HUES64 (cell line): Measurements from ENCODE around the gene TNFSF15.

Source experiments
- H3K27ac ChIP-seq: 2 replicates; pipeline ENCODE4 v1.7.0; 2013; ENCODE audit warnings: low read depth, low read length, inconsistent platforms
- H3K27me3 ChIP-seq: 2 replicates; pipeline ENCODE4 v1.6.1; 2013; ENCODE audit warnings: mild to moderate bottlenecking, low read length; ENCODE audit not compliant: insufficient read depth
- H3K36me3 ChIP-seq: 2 replicates; pipeline ENCODE4 v1.6.1; 2013; ENCODE audit warnings: mild to moderate bottlenecking, low read length; ENCODE audit not compliant: insufficient read depth
- H3K4me1 ChIP-seq: 2 replicates; pipeline ENCODE4 v1.6.1; 2013; ENCODE audit warnings: mild to moderate bottlenecking, low read length, moderate library complexity; ENCODE audit not compliant: insufficient read depth
- H3K4me3 ChIP-seq: 2 replicates; pipeline ENCODE4 v1.5.1; 2013; ENCODE audit warnings: mild to moderate bottlenecking, low read length, moderate library complexity
- H3K9ac ChIP-seq: 2 replicates; pipeline ENCODE4 v1.6.1; 2013; ENCODE audit warnings: mild to moderate bottlenecking, low read depth, low read length
- H3K9me3 ChIP-seq: 2 replicates; pipeline ENCODE4 v1.6.1; 2013; ENCODE audit warnings: low read depth, low read length; ENCODE audit not compliant: insufficient read depth
- WGBS: fragments of 150-250, 120-280 bp; methylation state at CpG from one replicate; pipeline ENCODE4 v1.1.7; 2013; ENCODE audit warnings: missing lambda C conversion rate; 5-methylcytosine and 5-hydroxymethylcytosine counted together

The TNFSF15 gene

DNA sequence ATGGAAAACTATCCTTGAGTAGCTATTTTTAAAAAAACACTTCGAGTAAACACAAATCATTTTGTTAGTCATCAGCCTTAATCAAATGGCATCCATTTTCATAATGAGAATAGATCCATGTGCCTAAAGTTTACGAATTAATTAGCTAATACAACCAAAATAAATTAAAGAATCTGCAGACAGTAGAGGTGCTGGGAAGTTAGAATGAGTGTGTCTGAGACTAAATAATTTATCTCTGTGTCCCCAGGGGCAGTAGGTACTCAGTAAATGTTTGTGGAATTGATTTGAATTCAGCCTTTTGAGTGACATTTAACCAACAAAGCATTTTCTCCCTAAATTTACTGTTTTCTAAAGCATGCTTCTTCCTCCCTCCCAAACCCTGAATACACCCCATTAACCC, 18.6 kb downstream of the TNFSF15 start:
- Histone ChIP-seq H3K27ac (no peak overlapping the region), H3K4me1 (no peaks in the 10 kb centered on the region), H3K36me3 (no peaks in the 10 kb centered on the region), H3K4me3 (no peak overlapping the region), H3K9ac (no peak overlapping the region), H3K27me3 (no peaks in the 10 kb centered on the region), H3K9me3 (no peaks in the 10 kb centered on the region)
- 100% methylated on average over 1 of the region's 2 CpGs for WGBS

DNA sequence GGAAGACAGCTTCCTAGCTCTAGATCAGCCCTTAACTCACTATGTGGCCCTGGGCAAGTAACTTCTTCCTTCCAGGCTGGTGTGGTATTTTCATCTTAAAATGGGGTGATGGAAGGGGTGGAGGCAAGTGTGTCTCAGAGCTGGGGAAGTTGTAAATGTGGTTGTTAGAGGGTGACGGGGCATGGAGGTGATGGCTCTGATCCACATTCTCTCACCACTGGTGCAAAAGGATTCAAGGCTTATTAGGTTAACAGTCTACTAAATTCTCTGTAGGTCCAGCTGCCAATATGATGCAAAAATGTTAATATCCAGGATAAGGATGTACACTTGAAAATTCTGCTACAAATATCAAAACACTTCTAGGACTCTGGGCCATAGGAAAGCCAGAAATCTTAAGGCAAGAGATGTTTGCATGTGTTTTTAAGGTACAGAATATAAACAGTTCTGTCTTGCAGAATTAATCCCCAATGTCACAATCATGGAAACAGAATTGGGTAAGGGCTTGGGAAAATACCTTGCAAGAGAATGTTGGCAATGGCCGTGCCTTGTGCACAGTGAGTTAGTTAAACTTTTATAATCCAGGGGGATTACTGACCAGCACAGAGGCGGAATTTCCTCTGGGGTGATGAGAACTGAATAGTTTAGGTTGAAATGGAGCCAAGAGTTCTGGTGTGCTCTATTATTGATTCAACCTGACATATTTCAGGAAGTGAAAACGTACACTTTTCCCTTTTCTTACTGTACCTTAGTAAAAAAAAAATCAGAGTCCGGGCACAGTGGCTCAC, 19.8 kb downstream of the TNFSF15 start:
- Histone ChIP-seq H3K27me3 (no peaks in the 10 kb centered on the region), H3K4me3 (no peak overlapping the region), H3K4me1 (no peaks in the 10 kb centered on the region), H3K9me3 (no peaks in the 10 kb centered on the region), H3K9ac (no peak overlapping the region), H3K36me3 (no peaks in the 10 kb centered on the region), H3K27ac (no peak overlapping the region)
- 86% methylated on average over 5 of the region's 5 CpGs for WGBS

DNA sequence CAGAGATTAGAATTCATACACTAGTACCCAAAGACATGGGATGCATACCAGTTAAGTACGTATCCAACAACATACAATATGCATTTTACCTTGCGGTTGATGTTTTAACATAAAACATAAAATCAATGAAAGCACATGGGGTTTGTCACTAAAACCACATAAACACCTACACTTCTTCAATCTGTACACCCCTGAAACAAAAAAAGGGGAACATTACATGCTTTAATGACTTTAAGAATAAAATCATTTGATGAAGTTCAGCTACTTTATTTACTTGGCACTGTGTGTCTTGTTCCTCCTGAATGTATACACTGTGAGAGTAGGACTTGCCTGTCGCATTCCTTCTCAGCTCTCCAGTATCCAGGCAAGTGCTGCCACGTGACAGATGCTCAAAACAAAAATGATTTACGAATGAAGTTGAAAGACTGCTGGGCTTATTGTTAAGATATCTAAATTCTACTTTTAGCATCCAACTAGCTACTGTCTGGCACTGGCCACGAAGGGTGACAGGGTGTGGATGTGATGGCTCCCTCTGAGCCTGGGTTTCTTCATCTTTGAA, 21.0 kb downstream of the TNFSF15 start:
- Histone ChIP-seq H3K4me1 (no peaks in the 10 kb centered on the region), H3K9ac (no peak overlapping the region), H3K27ac (no peak overlapping the region), H3K4me3 (no peak overlapping the region), H3K27me3 (no peaks in the 10 kb centered on the region), H3K36me3 (no peaks in the 10 kb centered on the region), H3K9me3 (no peaks in the 10 kb centered on the region)
- 82% methylated on average over 6 of the region's 6 CpGs for WGBS

DNA sequence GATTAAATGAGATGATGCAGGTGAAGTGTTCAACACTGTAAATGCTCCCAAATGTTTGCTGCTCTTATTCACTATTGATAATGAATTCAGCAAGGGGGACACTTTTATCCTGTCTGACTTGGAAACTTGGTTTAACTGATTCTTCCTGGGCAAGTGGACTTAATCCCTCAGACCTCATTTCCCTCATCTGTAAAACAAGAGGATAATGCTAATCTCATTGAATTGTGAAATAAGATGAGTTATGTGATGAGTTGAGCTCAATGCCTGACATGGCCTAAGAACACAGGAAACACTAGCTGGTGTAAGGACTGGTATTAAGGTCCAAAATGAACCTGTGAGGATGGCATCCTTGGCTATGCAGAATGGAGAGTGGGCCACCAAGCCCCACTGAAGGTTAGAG, 23.3 kb downstream of the TNFSF15 start:
- Histone ChIP-seq H3K27ac (no peak overlapping the region), H3K36me3 (no peaks in the 10 kb centered on the region), H3K27me3 (no peaks in the 10 kb centered on the region), H3K9me3 (no peaks in the 10 kb centered on the region), H3K9ac (no peak overlapping the region), H3K4me1 (no peaks in the 10 kb centered on the region), H3K4me3 (no peak overlapping the region)

DNA sequence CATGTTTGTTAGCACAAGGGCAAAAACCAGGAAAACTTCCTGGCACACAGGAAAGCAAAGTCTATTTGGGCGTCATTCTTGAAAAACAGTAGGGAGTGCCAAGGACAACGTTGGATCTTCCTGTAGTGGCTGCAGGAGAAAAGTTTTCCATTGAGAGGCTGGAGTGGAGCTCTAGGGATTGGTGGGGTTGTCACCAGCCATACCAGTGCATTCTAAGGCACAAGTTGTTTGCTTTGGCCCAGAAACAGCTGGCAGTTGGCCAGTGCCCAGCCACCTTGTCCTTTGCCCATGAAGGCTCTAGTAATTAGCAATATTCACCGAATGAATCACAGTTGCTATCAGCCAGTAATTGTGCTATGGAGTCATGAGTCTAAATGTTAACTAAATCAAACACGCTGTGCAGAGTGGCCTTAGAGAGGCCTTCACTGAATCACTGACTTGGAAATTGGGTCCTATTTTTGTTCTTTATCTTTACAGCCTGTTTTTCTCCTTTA, 26.4 kb downstream of the TNFSF15 start:
- Histone ChIP-seq H3K4me3 (no peak overlapping the region), H3K36me3 (no peaks in the 10 kb centered on the region), H3K4me1 (no peaks in the 10 kb centered on the region), H3K27ac (no peak overlapping the region), H3K9ac (no peak overlapping the region), H3K27me3 (no peaks in the 10 kb centered on the region), H3K9me3 (no peaks in the 10 kb centered on the region)
- 90% methylated on average over 4 of the region's 4 CpGs for WGBS

DNA sequence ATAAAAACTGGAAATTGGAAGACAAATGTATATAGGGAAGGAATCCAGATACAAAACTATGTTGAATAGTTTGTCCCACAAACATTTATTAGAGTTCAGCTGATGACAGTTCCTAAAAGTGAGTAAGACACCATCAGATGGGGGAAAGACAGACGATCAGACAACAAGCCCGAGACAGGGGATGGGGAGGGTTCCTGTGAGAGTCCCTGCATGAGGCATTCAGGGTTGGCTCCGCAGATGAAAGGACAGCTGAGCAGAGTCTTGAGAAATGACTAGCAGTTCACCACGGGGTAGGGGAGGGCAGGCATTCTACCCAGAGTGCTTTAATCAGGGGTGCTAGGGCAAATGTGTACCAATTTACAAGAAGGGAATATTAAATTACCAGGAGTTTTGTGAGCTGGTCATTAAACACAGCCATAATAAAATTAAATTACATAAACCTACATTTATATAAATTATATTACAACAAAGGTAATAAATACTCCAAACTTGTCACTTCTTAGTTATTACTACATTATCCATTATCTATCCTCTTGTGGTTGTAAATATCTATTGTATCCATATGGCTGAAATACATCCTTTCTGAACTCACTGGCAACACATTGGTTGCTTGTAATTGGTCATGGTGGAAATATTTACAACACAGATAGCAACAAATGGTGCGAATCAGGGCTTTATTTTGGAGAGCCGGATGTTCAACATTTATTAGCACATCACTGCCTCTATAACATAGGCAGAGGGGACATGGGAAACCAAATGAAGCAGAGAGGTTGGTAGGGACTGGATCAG, 27.8 kb downstream of the TNFSF15 start:
- Histone ChIP-seq H3K9me3 (no peaks in the 10 kb centered on the region), H3K4me1 (no peaks in the 10 kb centered on the region), H3K9ac (no peak overlapping the region), H3K27ac (no peak overlapping the region), H3K36me3 (no peaks in the 10 kb centered on the region), H3K27me3 (no peaks in the 10 kb centered on the region), H3K4me3 (no peak overlapping the region)
- 73% methylated on average over 6 of the region's 6 CpGs for WGBS

DNA sequence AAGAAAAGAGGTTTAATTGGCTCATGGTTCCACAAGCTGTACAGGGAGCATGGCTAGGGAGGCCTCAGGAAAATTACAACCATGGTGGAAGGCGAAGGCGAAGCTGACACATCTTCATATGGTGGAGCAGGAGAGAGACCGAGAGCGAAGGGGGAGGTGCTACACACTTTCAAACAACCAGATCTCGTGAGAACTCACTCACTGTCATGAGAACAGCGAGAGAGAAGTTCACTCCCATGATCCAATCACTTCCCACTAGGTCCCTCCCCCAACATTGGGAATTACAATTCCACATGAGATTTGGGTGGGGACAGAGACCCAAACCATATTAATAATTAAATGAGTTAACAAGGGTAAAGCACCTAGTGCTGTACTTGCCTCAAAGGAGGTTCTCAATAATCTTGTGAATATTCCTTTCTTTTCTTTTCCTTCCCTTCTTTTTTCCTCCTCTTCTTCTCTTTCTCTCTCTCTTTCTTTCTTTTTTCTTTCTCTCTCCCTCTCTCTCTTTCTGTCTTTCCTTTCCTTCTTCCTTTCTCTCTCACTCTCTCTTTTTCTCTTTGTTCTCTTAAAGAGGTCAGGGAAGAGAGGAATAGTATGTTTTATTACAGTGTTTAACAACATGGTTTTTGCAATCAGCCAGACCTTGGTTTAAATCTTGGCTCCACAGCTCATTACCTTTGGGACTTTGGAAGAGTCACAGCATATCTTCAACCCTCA, 29.0 kb downstream of the TNFSF15 start:
- Histone ChIP-seq H3K9me3 (no peaks in the 10 kb centered on the region), H3K4me1 (no peaks in the 10 kb centered on the region), H3K9ac (no peak overlapping the region), H3K27ac (no peak overlapping the region), H3K36me3 (no peaks in the 10 kb centered on the region), H3K27me3 (no peaks in the 10 kb centered on the region), H3K4me3 (no peak overlapping the region)
- 92% methylated on average over 6 of the region's 6 CpGs for WGBS

DNA sequence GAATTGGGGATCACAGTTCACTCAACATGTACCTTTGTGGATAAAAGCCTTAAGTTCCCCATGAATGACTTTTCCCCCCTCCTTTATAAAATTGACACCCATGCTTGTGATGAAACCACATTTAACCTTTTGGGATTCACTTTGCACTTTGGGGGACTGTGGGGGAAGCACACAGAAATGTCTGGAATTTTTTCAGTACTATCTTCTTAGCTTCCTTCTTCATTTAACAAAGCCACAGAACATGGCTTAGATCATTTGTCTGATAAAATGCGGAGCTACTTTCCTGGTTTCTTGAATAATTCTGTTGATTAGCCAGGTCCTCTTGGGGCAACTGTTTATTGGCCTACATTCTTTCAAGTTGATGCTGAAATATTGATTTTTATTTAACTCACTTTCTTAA, 29.9 kb downstream of the TNFSF15 start:
- no peak overlapping the region for H3K4me3 ChIP-seq
- H3K36me3 ChIP-seq, result no peaks in the 10 kb centered on the region
- H3K9me3 ChIP-seq, result no peaks in the 10 kb centered on the region
- no peaks in the 10 kb centered on the region for H3K27me3 ChIP-seq
- H3K27ac ChIP-seq, result no peak overlapping the region
- H3K9ac ChIP-seq, result no peak overlapping the region
- WGBS, result 94% methylated on average over 1 of the region's 1 CpG
- H3K4me1 ChIP-seq, result no peaks in the 10 kb centered on the region

DNA sequence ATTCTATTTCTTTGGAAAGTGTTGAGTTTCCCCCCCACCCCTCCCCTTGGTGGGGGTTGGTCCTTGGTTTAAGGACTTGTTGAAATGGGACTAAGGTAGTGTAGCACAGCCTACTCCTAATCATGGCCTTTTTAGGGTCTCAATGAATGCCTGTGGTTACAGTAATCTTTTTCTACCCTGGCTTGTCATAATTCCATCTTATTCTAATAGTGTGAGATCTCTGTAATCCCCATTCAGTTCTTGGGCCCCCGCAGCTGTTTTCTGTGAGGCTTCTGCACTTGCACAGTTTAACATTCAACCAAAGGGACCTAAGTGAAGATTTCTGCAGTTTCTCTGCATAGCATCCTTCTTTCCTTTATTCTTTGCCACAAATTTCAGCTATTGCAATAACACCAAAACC, 30.7 kb downstream of the TNFSF15 start:
- Histone ChIP-seq H3K27me3 (no peaks in the 10 kb centered on the region), H3K27ac (no peak overlapping the region), H3K4me1 (no peaks in the 10 kb centered on the region), H3K9ac (no peak overlapping the region), H3K36me3 (no peaks in the 10 kb centered on the region), H3K9me3 (no peaks in the 10 kb centered on the region), H3K4me3 (no peak overlapping the region)
- 95% methylated on average over 1 of the region's 1 CpG for WGBS

DNA sequence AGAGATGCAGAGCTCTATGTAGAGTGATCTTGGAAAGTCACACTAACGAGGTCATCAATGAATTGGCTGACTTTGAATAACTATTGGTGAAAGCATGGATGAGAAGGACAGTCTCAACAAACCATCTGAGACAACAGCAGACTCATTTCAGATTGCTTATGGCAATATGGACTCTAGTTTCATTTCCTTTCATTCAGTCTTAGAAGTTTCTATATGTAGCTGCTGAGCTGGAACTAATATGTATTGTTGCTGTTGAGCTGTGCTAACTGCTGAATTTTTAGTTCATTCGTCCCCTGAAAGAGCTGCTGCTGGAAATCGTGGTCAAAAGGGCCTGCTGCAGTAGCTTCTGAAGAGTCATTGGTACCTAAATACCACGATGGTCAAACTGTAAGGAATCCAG, 31.3 kb downstream of the TNFSF15 start:
- no peaks in the 10 kb centered on the region for H3K36me3 ChIP-seq
- no peaks in the 10 kb centered on the region for H3K9me3 ChIP-seq
- no peaks in the 10 kb centered on the region for H3K27me3 ChIP-seq
- no peak overlapping the region for H3K4me3 ChIP-seq
- 83% methylated on average over 4 of the region's 4 CpGs for WGBS
- H3K27ac ChIP-seq, result no peak overlapping the region
- no peak overlapping the region for H3K9ac ChIP-seq
- no peaks in the 10 kb centered on the region for H3K4me1 ChIP-seq

DNA sequence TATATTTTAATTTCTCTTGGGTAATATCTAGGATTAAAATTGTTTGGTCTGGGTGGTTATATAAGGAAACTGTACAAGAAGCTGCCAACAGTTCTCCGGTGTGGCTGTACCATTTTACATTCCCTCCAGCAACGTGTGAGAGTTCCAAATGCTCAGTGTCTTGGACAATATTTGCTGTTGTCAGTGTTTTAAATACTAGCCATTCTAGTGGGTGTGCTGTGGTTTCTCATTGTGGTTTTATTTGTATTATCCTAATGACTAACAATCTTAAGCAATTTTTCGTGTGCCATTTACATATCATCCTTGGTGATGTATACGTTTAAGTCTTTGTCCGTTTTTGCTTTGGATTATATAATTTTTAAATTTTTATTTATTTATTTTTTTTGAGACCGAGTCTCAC, 34.0 kb downstream of the TNFSF15 start:
- WGBS, result 98% methylated on average over 3 of the region's 6 CpGs
- H3K4me1 ChIP-seq, result no peaks in the 10 kb centered on the region
- no peaks in the 10 kb centered on the region for H3K27me3 ChIP-seq
- no peak overlapping the region for H3K27ac ChIP-seq
- H3K9me3 ChIP-seq, result no peaks in the 10 kb centered on the region
- no peak overlapping the region for H3K4me3 ChIP-seq
- no peak overlapping the region for H3K9ac ChIP-seq
- no peaks in the 10 kb centered on the region for H3K36me3 ChIP-seq
